GM21529 (cell line): ENCODE data around the gene CTDP1.

ENCODE experiments used
- ATAC-seq: cut with Tn5 transposase; IDR thresholded peaks from one replicate; pipeline ENCODE4 v1.9.1; 2021; ENCODE audit not compliant: unreplicated experiment

CTDP1 gene

GRCh38 chr18:79643054-79643984, 36.3 kb upstream of the CTDP1 start:
- ATAC-seq = no peak

GRCh38 chr18:79644006-79644665, 35.5 kb upstream of the CTDP1 start:
- peak; percentile 80 for ATAC-seq

- no peak for ATAC-seq
Observed at GRCh38 chr18:79644666-79645057, 34.9 kb upstream of the CTDP1 start.

GRCh38 chr18:79645291-79645983, 34.2 kb upstream of the CTDP1 start:
- ATAC-seq = no peak

GRCh38 chr18:79647307-79647706, 32.3 kb upstream of the CTDP1 start:
- no peak for ATAC-seq

GRCh38 chr18:79650959-79651358, 28.6 kb upstream of the CTDP1 start:
- ATAC-seq = no peak

- ATAC-seq = no peak
Observed at GRCh38 chr18:79657342-79657996, 22.1 kb upstream of the CTDP1 start.

- ATAC-seq = no peak
Observed at GRCh38 chr18:79658366-79658765, 21.2 kb upstream of the CTDP1 start.

- no peak for ATAC-seq
Observed at GRCh38 chr18:79659733-79660132, 19.9 kb upstream of the CTDP1 start.

- ATAC-seq = no peak
Observed at GRCh38 chr18:79662034-79662433, 17.6 kb upstream of the CTDP1 start.

- no peak for ATAC-seq
Observed at GRCh38 chr18:79662439-79662838, 17.2 kb upstream of the CTDP1 start.

- ATAC-seq = no peak
Observed at GRCh38 chr18:79664525-79665125, 15.0 kb upstream of the CTDP1 start.

- ATAC-seq = no peak
Observed at GRCh38 chr18:79668203-79668602, 11.4 kb upstream of the CTDP1 start.

- ATAC-seq = no peak
Observed at GRCh38 chr18:79672490-79673276, 6.9 kb upstream of the CTDP1 start.

GRCh38 chr18:79677221-79677620, 2.4 kb upstream of the CTDP1 start:
- ATAC-seq = no peak

GRCh38 chr18:79677840-79678239, 1.8 kb upstream of the CTDP1 start:
- ATAC-seq = no peak

GRCh38 chr18:79678665-79679551, 695 bp upstream of the CTDP1 start:
- peak; percentile 94 for ATAC-seq

- ATAC-seq = peak; percentile 0
Observed at GRCh38 chr18:79680100-79680879, 687 bp downstream of the CTDP1 start.
